NB4 (cell line): ENCODE data around the gene NKD1.

ENCODE experiments used
- DNase-seq: peaks from one replicate; pipeline ENCODE4 v3.0.0; 2010; ENCODE audit warnings: low read depth
- H3K4me3 ChIP-seq: one replicate; pipeline ENCODE4 v1.5.1; 2011; ENCODE audit warnings: mild to moderate bottlenecking, low read depth, low read length, moderate library complexity
- MYC ChIP-seq: IDR thresholded peaks from 2 replicates; pipeline ENCODE4 v1.6.1; 2011; ENCODE audit warnings: low read depth, low read length
- POLR2A ChIP-seq: IDR thresholded peaks from 2 replicates; pipeline ENCODE4 v1.6.1; 2011; ENCODE audit warnings: mild to moderate bottlenecking; ENCODE audit not compliant: insufficient read length; ENCODE audit errors: extremely low read depth
- TF ChIP-seq, protein P1 (sequence below): IDR thresholded peaks from 2 replicates; pipeline ENCODE4 v1.6.1; 2011; ENCODE audit warnings: low read depth, low read length
- TF ChIP-seq, protein P2 (sequence below): IDR thresholded peaks from one replicate; pipeline ENCODE4 v1.5.1; 2012; ENCODE audit warnings: low read depth, low read length

Gene NKD1

GRCh38 chr16:50641818-50642187 lies 93.6 kb downstream of the NKD1 start:
- TF ChIP-seq POLR2A, result no peak
- TF ChIP-seq MYC, result no peak
- TF ChIP-seq, protein P1, sequence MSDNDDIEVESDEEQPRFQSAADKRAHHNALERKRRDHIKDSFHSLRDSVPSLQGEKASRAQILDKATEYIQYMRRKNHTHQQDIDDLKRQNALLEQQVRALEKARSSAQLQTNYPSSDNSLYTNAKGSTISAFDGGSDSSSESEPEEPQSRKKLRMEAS, result no peak
- TF ChIP-seq, protein P2, sequence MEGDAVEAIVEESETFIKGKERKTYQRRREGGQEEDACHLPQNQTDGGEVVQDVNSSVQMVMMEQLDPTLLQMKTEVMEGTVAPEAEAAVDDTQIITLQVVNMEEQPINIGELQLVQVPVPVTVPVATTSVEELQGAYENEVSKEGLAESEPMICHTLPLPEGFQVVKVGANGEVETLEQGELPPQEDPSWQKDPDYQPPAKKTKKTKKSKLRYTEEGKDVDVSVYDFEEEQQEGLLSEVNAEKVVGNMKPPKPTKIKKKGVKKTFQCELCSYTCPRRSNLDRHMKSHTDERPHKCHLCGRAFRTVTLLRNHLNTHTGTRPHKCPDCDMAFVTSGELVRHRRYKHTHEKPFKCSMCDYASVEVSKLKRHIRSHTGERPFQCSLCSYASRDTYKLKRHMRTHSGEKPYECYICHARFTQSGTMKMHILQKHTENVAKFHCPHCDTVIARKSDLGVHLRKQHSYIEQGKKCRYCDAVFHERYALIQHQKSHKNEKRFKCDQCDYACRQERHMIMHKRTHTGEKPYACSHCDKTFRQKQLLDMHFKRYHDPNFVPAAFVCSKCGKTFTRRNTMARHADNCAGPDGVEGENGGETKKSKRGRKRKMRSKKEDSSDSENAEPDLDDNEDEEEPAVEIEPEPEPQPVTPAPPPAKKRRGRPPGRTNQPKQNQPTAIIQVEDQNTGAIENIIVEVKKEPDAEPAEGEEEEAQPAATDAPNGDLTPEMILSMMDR, result no peak
- H3K4me3 ChIP-seq, result no peak overlapping the region
- DNase-seq, result no peak

GRCh38 chr16:50642349-50642748 lies 94.2 kb downstream of the NKD1 start:
- H3K4me3 ChIP-seq, result no peak overlapping the region
- TF ChIP-seq, protein P2, result no peak
- TF ChIP-seq POLR2A, result no peak
- no peak for TF ChIP-seq MYC
- TF ChIP-seq, protein P1, result no peak
- DNase-seq, result no peak

GRCh38 chr16:50643192-50643591 lies 95.0 kb downstream of the NKD1 start:
- TF ChIP-seq MYC (no peak), POLR2A (no peak)
- TF ChIP-seq, protein P1, result no peak
- TF ChIP-seq, protein P2, result no peak
- no peak overlapping the region for H3K4me3 ChIP-seq
- DNase-seq, result no peak

DNA sequence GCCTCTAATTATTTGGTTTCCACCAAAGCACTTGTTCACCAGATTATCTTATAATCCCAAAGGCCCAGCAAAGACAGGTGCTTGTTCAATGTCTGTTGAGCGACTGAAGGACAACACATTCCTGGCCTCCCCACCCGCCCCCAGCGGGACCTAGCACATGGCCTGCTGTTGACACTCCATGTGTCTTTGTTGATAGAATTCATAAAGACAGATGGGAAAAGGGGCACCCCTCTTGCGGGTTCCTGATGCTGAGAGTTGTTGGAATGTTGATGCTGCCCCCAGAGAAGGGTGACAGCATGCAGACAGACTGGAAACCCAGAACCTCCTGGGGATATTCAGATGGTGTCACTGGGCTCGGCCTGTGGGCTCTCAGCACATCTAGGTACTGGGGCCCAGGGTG lies 96.0 kb downstream of the NKD1 start:
- DNase-seq, result no peak
- no peak overlapping the region for H3K4me3 ChIP-seq
- TF ChIP-seq, protein P2, result no peak
- TF ChIP-seq, protein P1, result no peak

DNA sequence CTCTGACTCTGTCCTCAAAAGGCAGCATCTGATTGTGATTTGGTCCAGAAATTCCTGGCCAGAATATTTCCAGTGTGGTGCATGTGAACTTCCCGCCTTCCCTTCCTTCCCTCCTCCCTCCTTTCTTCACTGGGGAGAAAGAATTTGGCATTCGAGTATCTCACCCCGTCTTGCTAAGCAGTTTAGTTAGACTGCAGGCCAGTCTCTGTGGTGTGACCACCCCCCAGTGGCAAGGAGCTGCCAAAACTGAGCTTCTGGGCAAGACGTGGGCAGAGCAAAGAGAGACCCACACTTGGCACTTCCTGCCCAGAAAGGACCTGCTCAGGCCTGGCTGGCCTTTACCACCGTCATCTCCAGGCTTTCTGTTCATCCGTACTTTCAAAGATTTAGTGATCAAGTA lies 96.5 kb downstream of the NKD1 start:
- DNase-seq, result peak; percentile 60
- no peak overlapping the region for H3K4me3 ChIP-seq
- TF ChIP-seq, protein P2, result peak; percentile 62
- TF ChIP-seq, protein P1, result no peak
- TF ChIP-seq MYC (no peak), POLR2A (no peak)

DNA sequence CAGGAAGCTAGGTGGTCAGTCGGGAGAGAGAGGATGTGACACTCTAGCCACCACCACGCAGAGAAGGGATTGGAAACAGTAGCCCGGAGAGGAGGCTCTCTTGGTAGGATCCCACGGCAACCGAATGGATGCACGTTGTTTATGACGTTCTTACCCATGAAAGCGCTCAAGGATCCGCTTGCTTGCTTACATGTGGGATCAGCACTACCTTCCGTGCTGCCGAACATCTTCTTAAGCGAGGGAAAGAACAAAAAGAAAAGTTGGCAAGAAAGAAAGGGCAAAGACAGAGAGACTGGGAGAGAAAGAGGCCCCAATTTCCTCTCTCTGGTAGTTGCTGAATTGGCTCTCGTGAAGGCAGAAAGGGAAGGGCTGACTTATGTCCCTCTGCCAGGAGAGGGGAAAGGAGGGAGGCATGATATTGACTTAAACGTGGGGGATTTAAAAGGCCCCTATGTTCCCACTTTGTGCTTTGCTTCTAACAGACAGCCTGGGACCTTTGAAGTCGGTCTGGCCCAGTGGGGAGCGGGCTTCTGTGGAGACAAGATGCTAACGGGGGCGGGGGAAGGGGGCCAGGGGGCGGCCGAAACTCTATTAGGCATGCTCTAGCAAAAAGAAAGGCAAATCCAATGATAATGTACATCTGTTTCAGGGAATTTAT lies 97.5 kb downstream of the NKD1 start:
- no peak overlapping the region for H3K4me3 ChIP-seq
- no peak for TF ChIP-seq POLR2A
- DNase-seq, result no peak
